Stimulated activated CD8-positive, alpha-beta memory T cell treated with anti-CD3 and anti-CD28 coated beads, Interleukin-4, amount 100 ng/mL, for 4 hours (primary cell): ENCODE data around the gene FAM184A.

ENCODE experiments used
- DNase-seq, 2 donors: peaks; one replicate each; pipeline ENCODE4 v3.0.0-alpha.2; 2020; ENCODE audit warnings: low read depth in 2 of 2, low spot score in 1 of 2

FAM184A gene

GRCh38 chr6:119060255-119060907 is 18.1 kb downstream of the FAM184A start:
- no peak for DNase-seq

- DNase-seq: no peak
Observed at GRCh38 chr6:119055069-119055468, 23.4 kb downstream of the FAM184A start.

DNA sequence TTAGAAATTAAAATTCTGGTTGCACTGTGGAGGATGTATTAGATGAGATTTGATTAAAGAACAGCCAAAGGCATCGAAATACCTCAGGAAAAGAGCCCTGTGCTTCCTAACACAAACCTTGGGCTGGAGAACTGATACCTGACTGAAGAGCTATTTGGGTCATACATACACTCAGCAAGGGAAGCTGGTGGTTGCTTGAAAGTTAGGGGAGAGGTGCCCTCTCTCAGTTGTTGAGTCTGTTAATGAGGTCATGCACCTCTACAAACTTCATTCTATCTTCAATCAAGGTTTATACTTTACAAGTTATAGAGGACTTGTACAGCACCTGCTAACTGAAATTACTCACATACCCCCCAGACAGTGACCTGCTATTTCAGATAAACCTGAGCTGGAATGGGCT is 25.5 kb downstream of the FAM184A start:
- no peak for DNase-seq

DNA sequence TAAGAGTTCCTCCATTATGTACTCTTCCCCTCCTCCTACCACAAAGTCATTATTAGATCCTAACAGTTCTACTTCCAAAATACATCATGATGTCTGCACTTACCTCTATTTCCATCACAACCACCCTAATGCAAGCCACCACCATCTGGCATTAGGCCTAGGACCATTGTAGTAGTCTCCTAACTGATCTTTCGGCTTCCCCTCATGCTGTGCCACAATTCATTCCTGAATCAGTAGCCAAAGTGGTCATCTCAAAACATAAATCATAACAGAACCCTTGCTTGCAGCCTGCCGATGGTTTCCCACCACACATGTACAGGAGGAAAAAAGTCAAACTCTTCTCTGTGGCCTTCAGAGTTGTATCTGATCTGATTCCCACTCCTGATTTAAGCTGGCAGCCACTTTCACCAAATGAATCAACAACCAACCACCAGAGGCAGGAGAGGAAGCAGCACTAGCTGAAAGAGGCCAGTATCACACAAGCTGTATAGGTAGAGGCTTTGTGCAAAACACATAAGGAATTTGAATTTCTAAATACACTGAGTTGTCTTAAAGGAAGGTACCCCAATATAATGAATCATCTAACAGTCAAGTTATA is 26.1 kb downstream of the FAM184A start:
- no peak for DNase-seq

GRCh38 chr6:119044255-119044654 is 34.2 kb downstream of the FAM184A start:
- DNase-seq: no peak

DNA sequence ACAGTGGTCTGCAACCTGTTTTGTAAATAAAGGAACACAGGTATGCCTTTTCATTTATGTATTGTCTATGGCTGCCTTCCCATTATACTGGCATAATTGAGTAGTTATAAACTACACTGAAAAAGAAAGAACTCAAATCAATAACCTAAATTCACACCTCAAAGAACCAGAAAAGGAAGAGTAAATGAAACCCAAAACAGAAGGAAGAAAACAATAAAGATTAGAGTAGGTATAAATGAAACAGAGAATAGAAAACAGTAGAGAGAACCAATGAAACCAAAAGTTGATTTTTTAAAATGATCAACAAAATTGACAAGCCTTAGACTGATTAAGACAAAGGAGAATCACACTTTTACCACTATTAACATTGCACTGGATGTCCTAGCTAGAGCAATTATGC is 34.7 kb downstream of the FAM184A start:
- no peak for DNase-seq

- DNase-seq: no peak
Observed at GRCh38 chr6:119043265-119043664, 35.2 kb downstream of the FAM184A start.

DNA sequence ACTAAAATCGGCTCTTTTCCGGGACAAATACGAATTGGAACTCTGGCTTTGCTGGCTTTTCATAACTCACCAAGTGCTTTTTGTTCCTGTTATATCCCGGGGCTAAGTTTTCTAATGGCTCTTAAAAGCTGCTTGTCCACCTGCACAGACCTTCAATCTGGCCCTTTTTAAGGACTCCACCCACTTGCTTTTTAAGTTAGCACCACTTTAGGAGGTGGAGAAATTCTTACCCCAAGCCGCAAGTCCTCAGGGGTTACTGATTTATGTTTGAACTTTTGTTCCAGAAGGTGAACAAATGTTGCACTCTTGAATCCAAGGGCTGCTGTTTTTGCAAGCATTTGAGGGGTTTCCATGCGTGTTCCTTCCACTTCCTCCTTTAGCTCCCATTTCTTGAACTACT is 37.8 kb downstream of the FAM184A start:
- DNase-seq: no peak

DNA sequence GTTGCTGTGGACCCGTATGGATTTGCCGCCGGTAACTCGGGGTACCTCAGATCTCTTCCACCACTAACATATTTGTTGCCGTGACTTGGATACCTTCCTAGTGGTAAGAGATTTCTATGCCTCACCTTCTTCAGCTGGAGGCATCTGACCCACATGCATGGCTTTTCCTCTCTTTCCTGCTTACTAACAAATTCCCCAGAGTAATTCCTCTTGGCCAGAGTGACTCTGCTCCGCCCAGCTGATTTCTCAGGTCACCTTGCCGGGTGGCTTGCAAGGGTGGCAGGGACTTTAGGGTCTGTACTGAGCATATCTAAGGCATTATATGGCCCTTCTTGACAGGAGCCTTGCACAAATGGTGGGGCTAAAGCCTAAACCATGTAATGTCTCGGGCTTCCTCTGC is 38.2 kb downstream of the FAM184A start:
- no peak for DNase-seq

DNA sequence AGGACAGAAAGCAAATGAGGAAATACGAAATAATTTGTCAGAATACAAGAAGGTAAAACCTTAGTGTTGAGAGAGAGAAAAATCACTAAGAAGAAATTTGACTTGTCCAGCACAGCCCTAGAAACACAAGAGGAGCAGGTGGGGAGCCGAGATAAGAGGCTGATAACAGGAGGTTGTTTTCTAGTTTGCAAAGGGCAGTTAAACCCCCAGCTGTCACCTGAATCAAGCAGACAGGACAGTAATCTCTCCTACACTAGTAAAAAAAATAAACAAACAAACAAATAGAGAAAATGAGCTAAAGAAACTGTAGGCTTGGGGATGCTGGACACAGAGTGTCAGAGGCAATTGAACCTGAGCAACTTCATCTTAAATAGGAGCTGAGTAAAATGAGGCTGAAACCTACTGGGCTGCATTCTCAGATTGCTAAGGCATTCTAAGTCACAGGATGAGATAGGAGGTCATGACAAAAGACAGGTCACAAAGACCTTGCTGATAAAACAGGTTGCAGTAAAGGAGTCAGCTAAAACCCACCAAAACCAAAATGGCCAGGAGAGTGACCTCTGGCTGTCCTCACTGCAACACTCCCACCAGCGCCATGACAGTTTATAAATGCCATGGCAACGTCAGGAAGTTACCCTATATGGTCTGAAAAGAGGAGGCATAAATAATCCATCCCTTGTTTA is 40.4 kb downstream of the FAM184A start:
- DNase-seq: no peak

DNA sequence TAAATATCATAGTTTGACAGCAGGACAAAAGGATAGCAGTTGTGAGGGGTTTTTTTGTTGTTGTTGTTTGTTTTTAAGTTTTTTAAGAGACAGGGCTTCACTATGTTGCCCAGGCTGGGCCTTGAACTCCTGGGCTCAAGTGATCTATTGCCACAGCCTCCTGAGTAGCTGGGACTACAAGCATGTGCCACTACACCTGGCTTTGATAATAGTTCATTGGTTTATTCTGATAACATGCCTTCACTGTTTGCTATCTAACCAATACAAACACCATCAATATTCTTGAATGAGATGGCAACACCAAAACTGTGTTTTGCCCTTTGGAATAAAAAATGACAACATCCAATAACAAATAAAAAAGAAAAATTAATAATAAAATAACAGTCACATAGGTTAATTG is 41.2 kb downstream of the FAM184A start:
- DNase-seq: no peak

GRCh38 chr6:119036081-119036480 is 42.4 kb downstream of the FAM184A start:
- DNase-seq: no peak

GRCh38 chr6:119035459-119035858 is 43.0 kb downstream of the FAM184A start:
- no peak for DNase-seq

DNA sequence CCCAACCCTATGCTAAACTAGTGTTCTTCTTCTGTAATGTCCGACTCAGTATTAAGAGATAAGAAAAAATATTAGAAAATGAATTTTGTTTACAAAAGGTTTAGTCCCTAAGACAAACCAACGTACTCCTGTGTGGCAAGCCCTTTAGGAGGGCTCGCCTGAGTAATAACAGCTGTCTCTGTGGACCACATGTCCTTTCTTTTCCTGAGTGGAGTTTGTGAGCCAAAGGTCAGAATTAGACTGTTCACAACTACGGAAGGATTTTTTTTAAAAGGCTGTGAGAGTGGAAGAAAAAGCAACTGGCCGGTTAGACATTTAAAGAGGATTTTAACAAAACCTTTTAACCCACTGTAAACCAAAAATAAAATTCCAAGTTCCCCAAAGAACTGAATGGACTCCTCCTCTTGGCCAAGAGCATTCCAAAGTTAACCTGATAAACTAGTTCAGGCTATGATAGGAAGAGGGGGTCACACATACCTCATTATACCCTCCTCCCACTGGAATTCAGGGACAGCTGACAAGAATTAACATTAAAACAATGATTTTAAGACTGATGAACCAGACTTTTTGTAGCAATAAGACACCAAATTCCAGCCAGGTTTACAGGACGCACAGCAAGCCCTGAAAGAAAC is 43.5 kb downstream of the FAM184A start:
- no peak for DNase-seq

GRCh38 chr6:119032428-119032827 is 46.0 kb downstream of the FAM184A start:
- DNase-seq: no peak

- no peak for DNase-seq
Observed at GRCh38 chr6:119030759-119031158, 47.7 kb downstream of the FAM184A start.

DNA sequence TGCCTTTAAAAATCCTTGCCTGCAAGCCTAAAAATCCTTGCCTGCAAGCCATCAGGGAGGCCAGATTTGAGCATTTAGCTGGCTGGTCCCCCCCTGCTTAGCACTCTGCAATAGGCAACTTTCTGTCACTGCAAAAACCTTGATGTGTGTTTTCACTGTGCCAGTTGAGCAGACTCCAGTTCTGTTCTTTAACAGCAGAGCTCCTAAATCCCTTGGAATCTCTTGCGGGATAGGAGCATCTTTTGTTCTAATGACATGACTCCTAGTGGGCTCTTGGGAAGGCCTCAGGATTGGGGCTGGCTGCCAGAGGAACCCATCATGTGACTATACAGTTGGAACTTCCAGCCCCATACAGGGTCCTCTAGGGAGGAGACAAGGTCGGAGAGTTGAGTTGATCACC is 50.4 kb downstream of the FAM184A start:
- DNase-seq: no peak

DNA sequence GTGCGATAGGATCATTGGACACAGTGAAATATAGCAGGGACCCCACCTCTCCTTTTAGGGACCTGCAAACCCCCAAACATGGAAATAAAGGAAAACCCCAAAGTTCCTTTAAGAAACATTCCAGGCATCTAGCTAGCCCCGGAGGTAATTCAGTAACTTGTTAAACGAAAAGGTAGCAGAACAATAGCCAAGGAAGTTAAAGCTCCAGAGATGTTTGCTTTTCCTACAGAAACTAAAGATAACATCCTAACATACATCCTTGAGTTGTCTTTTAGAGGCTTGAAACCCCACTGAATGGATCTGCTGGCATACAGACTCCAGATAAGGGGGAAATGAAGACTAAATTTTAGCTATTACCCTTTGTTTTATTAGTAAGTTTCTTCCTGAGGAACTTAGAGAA is 51.0 kb downstream of the FAM184A start:
- no peak for DNase-seq

DNA sequence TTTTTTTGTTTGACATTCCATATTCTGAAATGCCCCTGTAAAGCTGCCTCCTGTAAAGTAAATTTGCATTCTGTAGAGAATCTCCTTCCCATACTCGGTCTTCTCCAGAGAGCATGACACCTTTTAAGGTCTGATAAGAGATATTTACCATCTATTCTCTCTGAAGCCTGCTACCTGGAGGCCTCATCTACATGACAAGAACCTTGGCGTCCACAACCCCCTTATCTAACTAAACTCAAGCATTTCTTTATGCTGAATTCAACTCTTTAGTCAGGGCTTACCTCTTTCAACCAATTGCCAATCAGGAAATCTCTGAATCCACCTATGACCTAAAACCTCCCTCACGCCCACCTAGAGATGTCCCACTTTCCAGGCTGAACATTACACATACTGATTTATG is 51.6 kb downstream of the FAM184A start:
- no peak for DNase-seq

GRCh38 chr6:119025793-119026192 is 52.7 kb downstream of the FAM184A start:
- DNase-seq: no peak

GRCh38 chr6:119024111-119024510 is 54.4 kb downstream of the FAM184A start:
- DNase-seq: no peak

DNA sequence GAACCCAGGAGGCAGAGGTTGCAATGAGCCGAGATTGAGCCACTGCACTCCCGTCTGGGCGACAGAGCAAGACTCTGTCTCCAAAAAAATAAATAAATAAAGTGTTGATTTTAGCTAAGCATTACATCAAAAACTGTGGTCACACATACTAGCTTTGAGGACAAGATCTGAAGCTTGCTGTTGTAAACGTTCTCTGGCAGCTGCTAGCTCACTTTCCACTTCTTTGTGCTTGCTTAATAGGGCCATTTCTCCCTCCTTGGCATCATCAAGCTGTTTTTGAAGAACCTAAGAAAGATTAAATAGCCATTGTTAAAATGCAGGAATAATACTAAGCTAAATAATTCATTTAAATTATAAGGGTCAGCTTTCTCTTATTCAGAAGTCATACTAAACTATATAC is 55.7 kb downstream of the FAM184A start:
- no peak for DNase-seq
